Measurements from ENCODE around the gene RAPGEF1. TPM values are rescaled to one million over a fixed set of nuclear protein-coding genes. Genes with fewer than 3 reads are reported as not detected.
A peak's percentile ranks its signal among the peaks of the same experiment; 100 is the strongest.

RAPGEF1 gene
- total RNA-seq, 1 experiment from 2014 or later = 55.6 TPM

GRCh38 chr9:131528186-131528585, 211.7 kb downstream of the RAPGEF1 start:
- DNase-seq = no peak
- no peak overlapping the region for H3K4ac ChIP-seq (ENCODE audit: low read depth, low read length)
- Mint-ChIP-seq H3K4me3 (peak overlapping the region; percentile 26 to 58; a peak in 2 of 5 replicates), H3K27me3 (ENCODE audit: low read depth) (no peaks in the 10 kb centered on the region), H3K27ac (no peak overlapping the region; a peak in 1 of 7 replicates), H3K36me3 (ENCODE audit: insufficient read depth in 1 of 3, low read depth in 3 of 3) (peaks cover 28 to 62% (median 52%) of the 10 kb centered on the region in 3 experiments), H3K9me3 (no peaks in the 10 kb centered on the region), H3K4me1 (peaks cover 0 to 9% of the 10 kb centered on the region in 2 experiments; a peak in 2 of 4 replicates)
- H3K18ac ChIP-seq (ENCODE audit: insufficient read length, low read depth, low read length) = no peak overlapping the region
- WGBS (ENCODE audit: extremely low coverage, insufficient read length, low lambda C conversion rate) = no CpG with 5 or more reads among the region's 7 CpGs
- no peak overlapping the region for H3K9ac ChIP-seq (ENCODE audit: extremely low read depth, insufficient read length, low read length)
- H3K4me2 ChIP-seq (ENCODE audit: insufficient read depth, insufficient read length, low read length) = no peak overlapping the region
- no peaks in the 10 kb centered on the region for H3K27me3 ChIP-seq (ENCODE audit: insufficient read depth, low read length)
- H2BK12ac ChIP-seq (ENCODE audit: insufficient read length, low read depth, low read length) = no peak overlapping the region
- no peak overlapping the region for H2AK5ac ChIP-seq (ENCODE audit: insufficient read length, low read length)
- H3K4me1 ChIP-seq (ENCODE audit: insufficient read depth, low read length) = no peaks in the 10 kb centered on the region; the same call in 1 of the 2 replicates
- no peak overlapping the region for H3T11ph ChIP-seq (ENCODE audit: low read length)
- no peak overlapping the region for H2BK120ac ChIP-seq (ENCODE audit: low read depth, low read length, poor library complexity, severe bottlenecking)
- no peaks in the 10 kb centered on the region for H4K20me1 ChIP-seq (ENCODE audit: control insufficient read depth, insufficient read depth, insufficient read length)
- no peaks in the 10 kb centered on the region for H3K9me3 ChIP-seq (ENCODE audit: control insufficient read depth, low read depth, low read length)
- no peak for TF ChIP-seq CTCF (conservative IDR thresholded peaks at IDR 0.05)
- H2AFZ ChIP-seq (ENCODE audit: low read length) = no peak overlapping the region
- H3K23ac ChIP-seq (ENCODE audit: insufficient read length, low read depth, low read length) = no peak overlapping the region
- peaks cover 6% of the 10 kb centered on the region for H3K23me2 ChIP-seq (ENCODE audit: insufficient read length, low read depth, low read length, poor library complexity, severe bottlenecking)
- no peaks in the 10 kb centered on the region for H3K79me1 ChIP-seq (ENCODE audit: insufficient read depth, low read depth, low read length, poor library complexity, severe bottlenecking)
- no peak overlapping the region for H4K8ac ChIP-seq (replicated peaks; ENCODE audit: insufficient read length, low read depth, low read length)
- H4K91ac ChIP-seq (ENCODE audit: insufficient read length, low read depth, low read length) = no peak overlapping the region
- H3K14ac ChIP-seq (ENCODE audit: insufficient read depth, low read length) = no peak overlapping the region
- H3K79me2 ChIP-seq (ENCODE audit: insufficient read depth, low read length) = no peaks in the 10 kb centered on the region; the same call in 1 of the 2 replicates
- no peak overlapping the region for H2BK5ac ChIP-seq (ENCODE audit: insufficient read length, low read length)
- H2BK20ac ChIP-seq (ENCODE audit: low read depth, low read length, poor library complexity, severe bottlenecking) = no peak overlapping the region
- H4K5ac ChIP-seq (ENCODE audit: insufficient read length, low read depth, low read length) = no peak overlapping the region
- H3K56ac ChIP-seq (ENCODE audit: insufficient read length, low read depth, low read length) = no peak overlapping the region
- H3K27ac ChIP-seq (ENCODE audit: insufficient read length, low read depth, low read length) = no peak overlapping the region
- no peak overlapping the region for H2BK15ac ChIP-seq (ENCODE audit: low read depth, low read length)

Other genes starting within 250 kb of the RAPGEF1 start
- gene POMT1, start 237.2 kb downstream of the RAPGEF1 start, total RNA-seq (2021) = 34.0 and 34.1 TPM in 2 replicates
- 51.2 and 54.2 TPM in 2 replicates for gene UCK1, start 208.8 kb downstream of the RAPGEF1 start, total RNA-seq (2021)
- 0.72 and 1.0 TPM in 2 replicates for gene PRRT1B, start 194.6 kb downstream of the RAPGEF1 start, total RNA-seq (2021)

Data from H9 (cell line).